Renal cortex interstitium (tissue), 15 donors: Measurements from ENCODE around the gene AFMID. TPM values are rescaled to one million over a fixed set of nuclear protein-coding genes. Genes with fewer than 3 reads are reported as not detected.
"Not testable (repeated sequence)": the region's sequence is repeated elsewhere in the genome, so short reads cannot be mapped to it uniquely, and the experiment has no call there.

ENCODE experiments used
- DNase-seq, 11 donors: peaks; one replicate each; pipeline ENCODE4 v3.0.0-alpha.2; 2013; ENCODE audit warnings: low read depth in 9 of 11, low spot score in 4 of 11; ENCODE audit errors: extremely low read depth in 1 of 11
- long read RNA-seq, 16 experiments: transcript quantifications; one replicate each; lab custom pipeline, GENCODE V29; 2026
- polyA plus RNA-seq, 3 donors: library from polyadenylated mRNA; unstranded; fragments of 120-200 nt; gene quantifications; one replicate each; pipeline ENCODE4 v1.2.1, GENCODE V29; 2013; ENCODE audit not compliant: insufficient read length in 3 of 3

AFMID gene, protein sequence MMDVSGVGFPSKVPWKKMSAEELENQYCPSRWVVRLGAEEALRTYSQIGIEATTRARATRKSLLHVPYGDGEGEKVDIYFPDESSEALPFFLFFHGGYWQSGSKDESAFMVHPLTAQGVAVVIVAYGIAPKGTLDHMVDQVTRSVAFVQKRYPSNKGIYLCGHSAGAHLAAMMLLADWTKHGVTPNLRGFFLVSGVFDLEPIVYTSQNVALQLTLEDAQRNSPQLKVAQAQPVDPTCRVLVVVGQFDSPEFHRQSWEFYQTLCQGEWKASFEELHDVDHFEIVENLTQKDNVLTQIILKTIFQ
- polyA plus RNA-seq = 10 to 100 TPM; 58.3 to 95.7 (median 65.7) TPM
- long read RNA-seq, donor 1, partial matches to known transcripts = 0 of 9 reads
- long read RNA-seq, donor 1, other reads (novel, unspliced or antisense) = 7 of 9 reads
- long read RNA-seq, donor 2, partial matches to known transcripts = 0 of 3 reads
- long read RNA-seq, donor 2, other reads (novel, unspliced or antisense) = 0 of 3 reads
- long read RNA-seq, donor 3, partial matches to known transcripts = 0 of 3 reads
- long read RNA-seq, donor 3, other reads (novel, unspliced or antisense) = 0 of 3 reads
- long read RNA-seq, donor 4, partial matches to known transcripts = 0 of 17 reads
- long read RNA-seq, donor 4, other reads (novel, unspliced or antisense) = 16 of 17 reads
- long read RNA-seq, donor 5 = 0 reads
- long read RNA-seq, donor 6, partial matches to known transcripts = 0 of 7 reads
- long read RNA-seq, donor 6, other reads (novel, unspliced or antisense) = 6 of 7 reads
- long read RNA-seq, donor 7, partial matches to known transcripts = 0 of 10 reads
- long read RNA-seq, donor 7, other reads (novel, unspliced or antisense) = 8 of 10 reads
- long read RNA-seq, donor 8 = 0 reads
- long read RNA-seq, donor 9, partial matches to known transcripts = 0 of 8 reads
- long read RNA-seq, donor 9, other reads (novel, unspliced or antisense) = 6 of 8 reads
- long read RNA-seq, donor 10, partial matches to known transcripts = 0 of 7 reads
- long read RNA-seq, donor 10, other reads (novel, unspliced or antisense) = 5 of 7 reads
- long read RNA-seq, donor 11, partial matches to known transcripts = 0 of 10 reads
- long read RNA-seq, donor 11, other reads (novel, unspliced or antisense) = 6 of 10 reads
- long read RNA-seq, donor 12, partial matches to known transcripts = 0 of 2 reads
- long read RNA-seq, donor 12, other reads (novel, unspliced or antisense) = 0 of 2 reads
- long read RNA-seq, donor 13 = 0 reads
- long read RNA-seq, donor 14, partial matches to known transcripts = 0 of 10 reads
- long read RNA-seq, donor 14, other reads (novel, unspliced or antisense) = 5 of 10 reads
- long read RNA-seq, donor 15, partial matches to known transcripts = 0 of 1 reads
- long read RNA-seq, donor 15, other reads (novel, unspliced or antisense) = 0 of 1 reads
- long read RNA-seq, donor 16, partial matches to known transcripts = 0 of 22 reads
- long read RNA-seq, donor 16, other reads (novel, unspliced or antisense) = 18 of 22 reads

DNA sequence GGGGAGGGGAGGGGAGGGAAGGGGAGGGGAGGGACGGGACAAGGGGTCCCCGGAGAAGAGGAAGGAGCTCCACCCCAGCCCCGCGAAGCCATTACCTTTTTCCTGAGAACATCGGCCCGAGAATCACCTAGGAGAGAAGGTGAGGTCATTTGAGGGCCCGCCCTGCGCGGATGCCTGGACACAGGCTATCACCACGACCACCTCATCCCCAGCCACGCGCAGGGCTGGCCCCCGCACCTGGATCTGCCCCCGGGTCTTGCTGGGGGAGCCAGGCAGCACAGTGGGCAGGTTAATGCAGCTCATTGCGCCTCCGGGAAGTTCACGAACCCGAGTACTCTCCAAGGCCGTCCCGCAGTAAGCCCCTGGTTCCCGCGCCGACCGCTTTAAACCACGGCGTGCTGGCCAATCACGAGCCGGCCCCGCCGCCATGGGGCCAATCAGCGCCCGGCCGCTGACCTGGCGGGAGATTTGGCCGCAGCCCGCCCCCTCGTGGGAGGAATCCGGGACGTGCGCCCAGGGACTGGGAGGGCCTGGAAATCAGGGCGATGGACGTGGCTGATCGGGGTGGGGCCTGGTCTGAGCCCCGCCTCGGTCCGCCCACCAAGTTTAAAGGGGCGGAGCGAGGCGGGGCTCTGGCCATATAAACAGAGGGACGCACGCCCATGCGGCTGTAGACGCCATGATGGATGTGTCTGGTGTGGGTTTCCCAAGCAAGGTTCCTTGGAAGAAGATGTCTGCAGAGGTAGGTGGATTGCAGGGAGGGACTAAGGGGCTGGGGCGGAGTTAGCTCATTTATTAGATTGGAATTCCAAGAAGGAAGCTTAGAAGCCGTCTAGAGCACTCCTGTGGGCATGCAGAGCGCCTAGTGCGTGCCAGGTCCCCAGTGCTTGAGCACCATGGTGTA lies at the start of gene AFMID, which contains the start of gene TK1:
AFMID (plus strand) TSS at position 671 of the 904 bp plus-strand sequence; CDS start at position 680, 9 bp downstream.
TK1 (minus strand) TSS at position 361 of the 904 bp plus-strand sequence; CDS start at position 303, 58 bp downstream.
- DNase-seq = peak; percentile 85 to 96 (median 94)

DNA sequence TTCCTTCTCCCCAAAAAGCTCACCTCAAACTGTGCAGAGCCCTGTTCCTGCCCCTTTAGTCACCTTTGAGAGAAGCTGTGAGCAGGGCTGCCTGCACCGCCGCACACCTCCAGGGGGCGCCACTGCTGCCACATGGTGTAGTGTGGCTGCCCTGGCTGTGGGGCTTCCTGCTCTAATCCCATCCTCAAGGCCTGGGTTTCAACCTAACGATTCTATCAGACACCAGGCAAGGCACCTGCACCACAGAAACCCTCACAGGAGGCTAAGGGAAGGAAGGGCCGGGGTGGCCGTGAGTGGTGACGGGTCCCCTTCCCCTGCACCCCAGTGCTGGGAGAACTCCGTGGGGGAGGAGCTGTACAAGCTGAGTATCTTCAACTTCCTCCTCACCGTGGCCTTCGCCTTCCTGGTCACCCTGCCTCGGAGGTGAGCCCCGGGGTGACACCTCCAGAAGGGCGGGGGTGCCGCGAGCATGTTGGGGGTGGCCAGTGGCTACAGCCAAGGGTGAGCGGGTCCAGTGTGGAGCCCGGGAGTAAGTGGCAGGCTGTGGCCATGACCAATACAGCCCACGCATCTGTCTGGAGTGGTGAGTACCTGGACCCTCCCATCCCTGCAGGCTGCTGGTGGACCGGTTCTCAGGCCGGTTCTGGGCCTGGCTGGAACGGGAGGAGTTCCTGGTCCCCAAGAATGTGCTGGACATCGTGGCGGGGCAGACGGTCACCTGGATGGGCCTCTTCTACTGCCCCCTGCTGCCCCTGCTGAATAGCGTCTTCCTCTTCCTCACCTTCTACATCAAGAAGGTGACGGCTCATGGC lies 49.6 kb upstream of the AFMID start:
- DNase-seq = no peak

DNA sequence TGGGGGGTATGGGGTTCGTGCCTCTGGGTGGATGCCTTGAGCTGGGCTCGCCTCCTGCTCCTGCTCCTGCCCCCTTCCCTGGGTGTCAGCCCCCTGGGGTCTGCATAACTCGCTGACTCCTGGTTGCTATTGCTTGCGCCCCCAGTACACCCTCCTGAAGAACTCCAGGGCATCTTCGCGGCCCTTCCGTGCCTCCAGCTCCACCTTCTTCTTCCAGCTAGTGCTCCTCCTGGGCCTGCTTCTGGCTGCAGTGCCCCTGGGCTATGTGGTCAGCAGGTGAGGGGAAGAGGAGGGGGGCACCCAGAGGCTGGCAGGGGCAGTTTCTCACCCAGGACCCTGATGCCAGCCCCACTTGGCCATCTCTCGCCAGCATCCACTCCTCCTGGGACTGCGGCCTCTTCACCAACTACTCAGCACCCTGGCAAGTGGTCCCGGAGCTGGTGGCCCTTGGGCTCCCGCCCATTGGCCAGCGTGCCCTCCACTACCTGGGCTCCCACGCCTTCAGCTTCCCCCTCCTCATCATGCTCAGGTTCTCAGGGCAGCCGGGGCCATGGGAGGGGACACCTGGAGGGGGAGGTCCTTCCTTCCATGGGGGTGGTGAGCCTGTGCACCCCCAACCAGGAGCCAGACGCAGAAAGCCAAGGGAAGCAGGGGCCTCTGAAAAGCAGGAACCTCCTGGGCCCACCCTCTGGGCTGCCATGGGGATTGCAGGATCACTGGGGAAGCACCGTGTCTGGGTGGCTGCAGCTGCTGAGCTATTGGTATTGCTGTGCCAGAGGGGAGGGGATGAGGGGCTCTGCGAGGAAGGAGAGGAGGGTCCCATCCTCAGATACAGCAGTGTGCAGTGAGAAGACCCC lies 48.7 kb upstream of the AFMID start:
- DNase-seq = no peak

DNA sequence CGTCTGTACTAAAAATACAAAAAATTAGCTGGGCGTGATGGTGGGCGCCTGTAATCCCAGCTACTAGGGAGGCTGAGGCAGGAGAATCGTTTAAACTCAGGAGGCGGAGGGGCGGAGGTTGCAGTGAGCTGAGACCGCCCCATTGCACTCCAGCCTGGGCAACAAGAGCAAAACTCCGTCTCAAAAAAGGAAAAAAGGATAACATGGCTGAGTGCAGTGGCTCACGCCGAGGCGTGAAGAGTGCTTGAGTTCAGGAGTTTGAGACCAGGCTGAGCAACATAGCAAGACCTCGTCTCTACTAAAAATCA lies 47.3 kb upstream of the AFMID start:
- DNase-seq = not testable (repeated sequence)

DNA sequence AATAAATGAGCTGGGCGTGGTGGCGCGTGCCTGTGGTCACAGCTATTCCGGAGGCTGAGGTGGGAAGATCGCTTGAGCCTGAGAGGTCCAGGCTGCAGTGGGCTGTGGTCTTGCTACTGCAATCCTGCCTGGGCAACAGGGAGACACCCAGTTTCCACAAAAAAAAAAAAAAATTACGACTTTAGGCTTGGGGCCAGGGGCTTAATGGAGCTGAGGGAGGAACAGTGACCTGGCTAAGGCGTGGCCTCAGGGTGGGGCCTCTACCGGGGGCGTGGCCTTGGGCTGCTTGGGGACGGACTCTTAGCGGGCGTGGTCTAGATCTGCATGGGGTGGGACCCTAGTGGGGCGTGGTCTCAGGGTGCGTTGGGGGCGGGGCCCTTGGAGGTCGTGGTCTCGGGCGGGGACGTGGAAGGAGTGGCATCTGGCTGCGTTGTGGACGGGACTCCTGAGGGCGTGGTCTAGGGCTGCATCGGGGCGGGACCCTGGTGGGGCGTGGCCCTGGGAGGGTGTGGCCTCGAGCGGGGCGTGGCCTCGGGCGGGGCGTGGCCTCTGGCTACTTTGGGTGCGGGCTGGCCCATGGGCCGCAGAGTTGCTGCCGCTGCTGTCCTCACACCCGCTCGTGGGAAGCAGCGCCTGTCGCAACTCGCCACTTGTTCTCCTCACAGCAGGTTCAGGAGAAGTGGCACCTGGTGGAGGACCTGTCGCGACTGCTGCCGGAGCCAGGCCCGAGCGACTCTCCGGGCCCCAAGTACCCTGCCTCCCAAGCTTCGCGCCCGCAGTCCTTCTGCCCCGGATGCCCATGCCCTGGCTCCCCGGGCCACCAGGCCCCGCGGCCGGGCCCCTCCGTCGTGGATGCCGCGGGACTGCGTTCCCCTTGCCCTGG lies 46.8 kb upstream of the AFMID start:
- DNase-seq = peak in 2 of 11 donors; percentile 47 to 82

DNA sequence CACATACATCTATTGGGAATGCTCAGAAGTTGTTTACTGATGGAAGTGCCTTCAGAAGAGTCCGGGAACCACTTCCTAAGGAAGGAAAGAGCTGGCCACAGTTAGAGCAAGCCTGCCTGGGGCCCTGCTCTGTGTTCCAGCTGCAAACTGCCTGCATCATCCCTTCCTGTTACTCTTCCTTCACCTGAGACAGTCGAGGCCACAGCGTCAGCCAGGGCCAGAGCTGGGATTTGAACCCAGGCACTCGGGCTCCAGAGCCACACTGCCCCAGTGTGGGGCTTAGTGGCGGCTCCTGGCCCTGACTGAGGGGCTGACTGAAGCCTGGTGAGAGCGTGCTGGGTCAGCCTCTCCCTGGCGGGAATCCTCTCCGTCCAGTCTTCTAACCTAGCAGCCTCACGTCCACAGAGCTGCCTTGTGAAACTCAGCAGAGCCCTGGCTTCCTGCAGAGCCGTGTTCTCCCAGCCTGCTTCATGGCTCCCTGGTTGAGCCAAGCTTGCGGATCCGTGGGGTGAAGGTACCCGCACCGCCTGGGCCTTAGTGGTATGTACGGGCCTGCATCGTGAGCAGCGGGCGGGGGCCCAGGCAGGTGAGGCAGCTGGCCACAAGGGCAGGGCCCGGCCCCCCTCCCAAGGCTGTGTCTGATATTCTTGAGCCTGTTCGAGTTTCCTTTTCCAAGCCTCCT lies 45.6 kb upstream of the AFMID start:
- no peak for DNase-seq

DNA sequence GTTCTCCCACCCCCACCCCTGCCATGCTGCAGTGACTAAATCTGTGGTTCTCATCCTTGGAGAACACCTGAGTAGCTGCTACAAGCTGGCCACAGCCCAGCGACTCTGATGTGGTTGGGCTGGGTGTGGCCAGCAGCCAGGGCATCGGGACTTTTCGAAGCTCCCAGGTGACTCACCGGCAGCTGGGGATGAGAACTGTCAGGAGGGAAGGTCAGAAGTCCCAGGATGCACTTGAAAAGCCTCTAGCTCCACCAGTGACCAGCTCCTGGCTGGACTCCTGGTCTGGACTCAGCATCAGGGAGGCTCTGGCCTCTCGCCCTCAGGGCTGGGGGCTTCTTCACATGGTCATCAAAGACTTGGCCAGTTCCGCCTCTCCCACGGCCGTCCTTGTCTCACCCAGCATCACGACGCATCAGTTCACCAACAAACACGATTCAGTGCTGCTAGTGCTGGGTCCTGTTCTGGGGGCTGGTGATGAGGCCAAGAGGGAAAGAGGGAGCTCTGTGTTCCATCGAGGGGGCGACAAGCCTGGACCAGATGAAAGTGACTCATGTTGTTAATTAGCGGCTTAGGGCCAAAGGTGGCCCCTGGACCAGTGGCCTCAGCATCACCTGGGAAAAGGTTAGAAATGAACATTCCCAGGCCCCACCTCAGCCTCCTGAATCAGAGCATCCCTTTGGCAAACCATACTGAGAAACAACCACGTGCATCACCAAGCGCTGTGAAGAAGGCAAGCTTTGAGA lies 44.9 kb upstream of the AFMID start:
- no peak for DNase-seq

DNA sequence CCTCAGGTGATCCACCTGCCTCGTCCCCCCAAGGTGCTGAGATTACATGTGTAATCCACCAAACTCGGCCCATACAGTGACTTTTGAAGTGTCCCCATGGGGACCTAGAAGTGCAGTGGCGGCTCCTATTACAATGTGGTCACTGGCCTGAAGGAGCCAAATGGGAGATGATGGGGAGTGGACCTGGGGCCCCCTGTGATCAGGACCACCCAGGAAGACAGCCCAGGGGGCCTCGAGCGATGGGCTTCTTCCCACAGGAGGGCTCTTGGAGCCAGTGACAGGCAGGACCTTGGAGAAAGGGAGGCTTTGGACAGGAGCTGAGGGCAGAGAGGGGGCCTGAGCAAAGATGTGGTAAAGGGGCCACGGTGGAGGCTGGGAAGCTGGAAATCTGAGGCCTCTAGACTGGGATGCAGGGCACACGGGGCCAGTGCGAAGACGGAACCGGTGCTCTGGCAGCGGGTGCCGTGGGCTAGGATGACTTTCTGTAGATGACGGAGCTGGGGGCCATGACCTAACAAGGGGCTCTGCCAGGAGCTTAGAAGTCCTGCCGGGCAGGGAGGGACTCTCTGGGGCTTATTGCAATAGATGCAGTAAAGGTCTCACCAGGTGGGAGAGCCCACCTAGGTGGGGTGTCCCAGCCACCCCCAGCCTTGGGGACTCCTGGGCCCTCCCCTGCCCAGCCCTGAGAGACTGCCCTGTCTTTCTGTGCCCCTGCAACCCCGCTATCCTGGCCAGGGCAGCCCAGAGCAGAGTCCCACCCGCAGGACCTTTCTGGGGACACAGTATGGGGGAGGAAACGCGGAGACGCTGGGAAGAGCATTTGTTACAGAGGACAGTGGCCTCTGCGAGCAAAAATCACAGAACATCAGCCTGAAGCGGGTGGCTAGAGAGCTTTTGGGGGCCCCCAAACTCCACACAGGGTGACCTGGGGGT lies 43.7 kb upstream of the AFMID start:
- no peak for DNase-seq

DNA sequence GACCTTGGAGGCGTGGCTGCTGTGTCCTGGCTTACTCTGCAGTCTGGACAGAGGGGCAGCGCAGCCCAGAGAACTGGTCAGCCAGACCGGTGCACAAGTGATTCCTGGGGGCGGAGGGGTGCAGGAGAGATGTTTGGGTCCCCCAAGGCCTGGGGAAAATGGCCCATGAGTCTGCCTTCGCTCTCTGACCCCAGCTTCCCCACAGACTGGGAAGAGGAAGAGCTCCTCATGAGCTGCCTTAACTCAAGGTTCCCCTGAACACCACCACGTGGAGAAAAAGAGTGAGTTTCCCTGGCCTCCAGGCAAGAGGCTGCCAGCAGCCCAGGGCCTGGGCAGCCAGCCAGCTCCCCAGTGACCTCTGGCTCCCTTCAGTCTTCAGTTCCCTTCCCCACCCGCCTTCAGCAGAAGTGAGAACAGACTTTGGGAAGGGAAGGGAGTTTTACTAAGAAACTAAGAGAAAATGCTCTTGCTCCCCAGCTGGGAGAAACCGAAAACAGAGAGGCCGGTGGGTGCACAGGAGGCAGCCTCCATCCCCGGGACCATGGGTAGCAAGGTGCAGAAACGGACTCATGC lies 42.9 kb upstream of the AFMID start:
- peak in 3 of 11 donors; percentile 71 to 80 (median 77) for DNase-seq

DNA sequence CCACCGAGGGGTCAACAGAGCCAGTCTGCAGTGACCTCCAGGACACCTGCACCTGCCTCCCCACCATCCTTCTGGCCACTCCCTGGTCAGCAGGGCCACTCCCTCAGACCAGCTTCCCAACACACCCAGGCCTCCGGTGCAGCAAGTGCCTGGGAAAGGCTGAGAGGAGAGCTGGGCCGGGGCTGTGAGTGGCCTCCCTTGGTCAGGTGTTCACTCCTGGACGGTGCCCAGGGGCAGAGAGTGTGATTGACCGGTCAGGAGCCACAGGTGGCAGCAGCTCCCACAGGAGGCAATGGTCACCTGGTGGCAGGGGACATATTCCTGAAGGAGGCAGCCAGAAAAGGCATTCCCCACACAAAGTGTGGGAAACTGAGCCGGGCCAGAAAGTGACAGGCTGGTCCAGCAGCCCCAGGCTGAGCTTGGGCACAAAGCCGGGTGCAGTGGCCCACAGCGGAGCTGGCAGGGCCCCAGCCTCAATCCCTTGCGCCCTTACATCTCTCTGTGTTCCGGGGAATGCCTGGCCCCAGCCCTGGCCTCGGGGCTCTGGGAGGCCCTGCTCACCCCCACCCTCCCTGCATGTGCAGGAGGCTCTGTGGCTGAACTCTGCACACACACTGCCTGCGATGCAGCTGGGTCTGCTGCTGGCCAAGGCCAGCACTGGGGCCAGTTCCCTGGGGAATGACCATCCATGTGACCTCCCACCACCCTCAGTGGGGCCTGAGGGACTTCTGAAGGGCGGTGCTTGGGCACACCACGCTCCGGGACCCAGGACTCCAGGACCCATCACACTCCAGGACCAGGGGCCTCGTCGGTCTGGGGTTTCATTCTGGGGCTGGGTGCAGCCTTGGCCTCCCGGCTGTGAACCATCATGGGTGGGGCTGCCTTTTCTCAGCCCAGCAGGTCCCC lies 42.2 kb upstream of the AFMID start:
- no peak for DNase-seq

DNA sequence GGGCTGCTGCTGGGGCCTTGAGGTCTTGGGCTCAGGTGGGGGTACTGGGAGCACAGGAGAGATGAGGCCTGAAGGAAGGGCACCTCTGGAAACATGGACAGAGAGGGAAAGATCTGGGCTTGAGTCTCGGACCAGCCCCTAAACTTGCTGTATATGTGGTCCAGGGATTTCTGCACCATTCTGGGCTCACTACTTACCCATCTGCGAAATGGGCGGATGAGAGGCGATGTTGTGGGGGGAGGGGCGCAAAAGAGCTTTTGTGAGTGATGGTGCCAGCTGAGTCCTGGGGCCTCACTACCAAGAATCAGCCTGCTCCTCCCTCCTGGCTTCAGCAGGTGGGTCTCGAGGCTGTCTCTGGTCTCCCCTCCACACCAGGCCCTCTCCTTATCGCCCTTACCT lies 40.7 kb upstream of the AFMID start:
- no peak for DNase-seq

DNA sequence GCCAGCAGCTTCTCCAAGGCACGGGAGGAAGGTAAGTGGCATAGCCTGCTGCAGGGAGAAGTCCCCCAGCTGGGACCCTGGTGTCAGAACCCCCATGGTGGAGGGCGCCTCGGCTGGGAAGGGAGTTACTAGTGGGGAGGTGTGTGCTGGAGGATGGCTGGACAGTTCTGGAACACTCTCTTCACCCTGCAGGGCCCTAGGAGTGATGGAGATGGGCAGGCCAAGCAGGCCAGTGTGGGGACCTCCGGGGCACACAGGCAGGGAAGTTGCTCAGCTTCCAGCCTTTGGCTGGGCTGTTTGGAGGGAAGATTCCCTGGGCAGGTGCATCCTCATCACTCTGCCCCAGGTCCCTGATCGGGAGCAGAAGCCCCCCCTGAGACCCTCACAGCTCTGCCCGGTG lies 40.3 kb upstream of the AFMID start:
- no peak for DNase-seq
